GM18508 (cell line): ENCODE results near the gene CHRNB2.

Source experiments
- ATAC-seq: cut with Tn5 transposase; IDR thresholded peaks from one replicate; pipeline ENCODE4 v1.9.1; 2021; ENCODE audit warnings: moderate number of reproducible peaks; ENCODE audit not compliant: insufficient read depth, unreplicated experiment

CHRNB2 gene

DNA sequence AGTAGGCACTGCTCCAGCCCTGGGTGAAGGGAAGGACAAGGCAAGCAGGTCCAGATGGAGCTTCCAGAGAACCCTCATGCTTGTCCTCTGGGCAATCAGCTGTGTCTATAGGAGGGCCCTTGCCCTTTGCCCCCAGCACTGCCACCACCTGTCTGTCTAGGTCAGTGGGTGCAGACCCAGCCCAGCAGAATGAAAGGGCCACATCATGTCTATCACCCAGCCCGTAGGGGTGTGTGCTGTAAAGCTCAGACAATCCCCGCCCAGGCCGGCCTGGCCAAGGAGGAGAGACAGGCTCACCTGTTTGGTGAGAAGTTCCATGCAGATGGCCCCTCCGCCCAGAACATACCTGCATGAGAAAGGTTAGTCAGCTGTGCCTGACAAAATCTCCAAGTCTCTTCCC is 16.1 kb upstream of the CHRNB2 start:
- no peak for ATAC-seq

DNA sequence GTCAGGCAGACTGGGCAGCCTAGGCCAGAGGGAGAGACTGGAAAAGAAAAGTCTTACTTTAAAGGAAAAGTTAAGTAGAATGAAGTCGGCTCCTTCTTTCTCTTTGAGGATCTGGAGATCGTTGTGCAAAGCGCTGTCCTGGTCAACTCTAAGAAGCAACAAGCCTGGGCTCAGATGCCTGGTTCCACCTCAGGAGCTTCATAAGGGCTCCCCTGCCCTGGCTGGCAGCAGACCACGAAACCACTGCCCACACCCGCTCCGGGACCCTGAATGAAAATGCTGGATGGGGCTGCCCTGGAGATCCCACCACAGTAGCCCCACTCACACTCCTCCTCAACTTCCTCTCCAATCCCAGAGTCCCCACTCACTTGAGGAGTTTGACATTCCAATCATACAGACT is 15.5 kb upstream of the CHRNB2 start:
- ATAC-seq, result no peak

DNA sequence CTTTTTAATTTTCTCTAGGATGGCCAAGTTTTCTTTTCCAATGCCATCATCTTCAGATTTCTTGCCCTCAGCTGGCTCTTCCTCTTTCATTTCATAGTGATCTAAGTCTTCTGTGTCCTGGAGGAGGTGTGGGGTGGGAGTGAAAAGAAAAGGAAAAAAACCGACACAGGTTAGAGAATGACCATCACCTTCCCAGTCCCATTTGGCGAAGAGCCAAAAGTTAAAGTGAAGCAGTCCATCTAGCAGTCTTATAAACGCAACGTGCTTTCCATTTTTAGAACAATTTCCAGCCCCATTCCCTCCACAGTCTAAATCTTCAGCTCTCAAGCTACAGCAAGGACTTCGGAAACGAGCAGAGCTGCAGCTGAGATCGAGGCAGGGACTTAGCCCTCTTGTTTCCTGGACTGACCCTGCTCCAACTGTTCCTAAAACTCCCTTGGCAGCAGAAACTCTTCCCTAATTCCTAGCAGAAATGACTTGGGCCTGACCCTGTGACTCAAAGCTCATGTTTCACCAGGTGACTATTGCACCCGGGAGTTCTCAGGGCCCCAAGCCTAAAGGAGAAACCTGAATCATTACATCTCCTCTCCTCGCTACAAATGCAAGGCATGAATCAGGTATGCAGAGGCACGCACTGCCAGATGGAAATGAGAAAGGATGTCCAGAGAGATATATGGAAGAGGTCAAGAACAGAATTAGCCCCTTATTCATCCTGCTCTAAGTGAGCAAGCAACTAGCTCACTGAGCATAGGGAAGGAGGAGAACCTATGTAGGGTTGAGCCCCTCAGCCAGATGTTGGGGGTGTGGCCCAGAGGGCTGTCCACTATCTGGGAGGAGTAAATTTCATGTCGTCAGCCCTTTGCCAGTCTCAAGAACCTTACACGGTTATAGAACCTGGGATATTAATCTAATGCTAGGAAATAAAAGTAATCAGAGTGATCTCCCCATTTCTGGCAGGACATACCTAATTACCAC is 14.2 kb upstream of the CHRNB2 start:
- no peak for ATAC-seq

DNA sequence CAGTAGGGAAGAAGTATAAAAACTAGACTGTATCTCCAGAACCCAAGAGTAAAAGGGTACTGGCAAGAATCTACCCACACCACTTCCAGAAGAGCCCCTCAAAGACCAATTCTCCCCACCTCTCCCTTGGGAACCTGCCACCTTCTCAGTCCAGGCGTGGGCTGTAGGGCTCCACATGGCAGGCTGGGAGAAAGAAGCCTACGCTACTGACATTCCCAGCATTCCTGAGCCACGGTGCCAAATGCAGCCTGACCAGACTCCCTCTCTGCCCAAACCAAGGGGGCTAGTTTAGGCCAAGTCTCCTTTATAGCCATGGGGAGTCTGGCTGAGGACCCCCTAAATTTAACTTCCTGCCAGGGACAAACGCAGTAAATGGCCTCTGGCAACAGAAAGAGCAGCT is 11.2 kb upstream of the CHRNB2 start:
- ATAC-seq, result no peak

DNA sequence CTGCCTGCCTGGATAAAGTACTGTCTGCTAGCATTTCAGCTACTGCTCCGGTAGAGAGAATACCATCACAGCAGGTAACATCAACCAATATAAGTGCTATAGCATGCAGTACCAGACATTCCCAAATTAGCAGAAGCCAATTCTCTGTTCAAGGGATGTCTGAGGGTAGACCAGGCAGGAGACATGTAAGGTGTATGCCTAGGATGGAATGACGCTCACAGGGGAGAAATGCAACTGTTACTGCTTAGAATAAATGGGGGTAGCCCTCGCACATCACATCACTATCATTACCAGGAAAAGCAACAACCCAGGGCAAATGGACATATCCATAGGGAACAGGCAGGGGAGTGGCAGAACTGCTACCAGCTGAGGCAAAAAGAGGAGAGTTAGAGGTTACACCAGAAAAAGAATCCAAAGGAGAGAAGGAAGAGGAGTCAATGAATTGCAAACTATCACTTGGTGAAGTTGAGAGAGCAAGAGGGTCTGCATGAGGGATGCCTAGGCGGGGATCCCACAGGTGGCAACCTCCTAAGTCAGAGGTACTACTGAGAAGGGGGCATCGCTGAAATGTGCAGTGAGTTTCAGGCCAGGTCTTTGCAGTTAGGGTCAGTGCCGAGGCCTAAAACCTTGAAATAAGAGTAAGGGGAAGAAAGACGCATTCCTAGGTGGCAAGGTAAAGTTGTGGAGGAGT is 10.2 kb upstream of the CHRNB2 start:
- ATAC-seq, result no peak

DNA sequence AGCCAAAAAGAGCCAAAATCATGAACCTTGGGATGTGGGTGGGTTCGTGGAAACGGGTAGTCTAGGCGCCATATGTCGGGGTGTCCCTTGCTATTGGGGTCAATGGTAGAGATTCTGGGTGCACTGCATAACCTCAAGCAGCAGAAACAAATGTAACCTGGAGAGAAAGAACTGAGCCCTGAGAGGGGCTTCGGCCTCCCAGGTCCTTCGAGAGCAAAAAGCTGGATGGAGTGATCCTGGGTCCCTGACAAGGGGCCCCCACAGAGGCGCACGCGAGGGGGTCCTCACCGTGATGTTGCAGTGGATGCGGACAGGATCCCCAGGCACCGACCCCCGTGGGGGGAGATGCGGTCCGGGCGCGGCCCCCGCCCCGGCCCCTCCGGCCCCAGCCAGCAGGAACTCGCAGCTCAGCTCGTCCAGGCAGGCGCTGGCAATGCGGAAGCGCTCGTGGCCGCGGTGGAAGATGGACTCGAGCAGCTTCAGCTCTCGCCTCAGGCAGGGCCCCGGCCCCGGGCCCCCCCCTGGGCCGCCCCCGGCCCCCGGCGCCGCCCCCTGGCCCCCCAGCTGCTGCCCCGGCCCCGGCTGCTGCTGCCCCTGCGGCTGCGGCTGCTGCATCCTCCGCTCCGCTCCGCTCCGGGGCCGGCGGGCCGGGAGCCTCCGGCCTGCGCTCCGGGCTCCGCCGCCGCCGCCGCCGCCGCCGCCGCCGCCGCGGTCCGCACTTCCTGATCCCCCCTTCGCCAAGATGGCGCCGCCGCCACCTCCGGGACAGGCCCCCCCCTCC is 9.4 kb upstream of the CHRNB2 start, which contains the start of gene UBE2Q1:
TSS of gene UBE2Q1 (minus strand) at position 724 of the 781 bp plus-strand sequence. CDS start at position 615, 109 bp downstream.
- no peak for ATAC-seq

DNA sequence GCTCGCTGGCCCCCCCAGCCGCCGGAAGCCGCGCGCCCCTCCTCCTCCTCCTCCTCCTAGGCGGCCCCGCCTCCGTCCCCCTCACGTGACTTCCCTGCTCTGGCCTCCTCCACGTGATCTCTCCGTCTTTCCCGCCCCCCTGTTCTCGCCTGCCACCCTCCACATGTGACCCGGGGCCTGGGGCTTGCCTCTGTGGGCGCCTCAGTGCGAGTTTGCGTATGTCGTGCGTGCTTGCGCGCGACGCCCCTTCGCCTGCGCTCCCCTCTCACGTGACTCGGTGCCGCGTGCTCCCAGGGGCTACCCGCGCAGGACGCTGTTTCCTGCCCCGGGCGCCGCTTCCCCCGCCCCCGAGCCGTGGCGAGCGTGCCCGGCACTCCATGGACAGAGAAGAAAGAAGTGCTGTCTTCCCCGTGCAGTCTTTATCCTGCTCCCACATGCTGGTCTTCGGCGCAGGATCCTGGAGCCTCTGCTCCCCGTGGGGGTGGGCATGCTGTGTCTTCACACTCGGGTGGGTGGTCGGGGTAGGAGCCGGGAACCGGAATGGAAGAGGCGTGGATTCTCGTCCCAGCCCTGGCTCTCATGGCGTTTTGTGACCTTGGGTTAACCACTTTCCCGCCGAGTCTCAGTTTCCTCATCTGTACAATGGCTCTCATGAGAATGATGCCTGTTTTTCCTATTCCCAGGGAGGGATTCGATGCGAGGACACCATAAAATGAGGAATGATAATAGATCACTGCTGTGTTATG is 8.7 kb upstream of the CHRNB2 start:
- ATAC-seq, result peak; percentile 60

DNA sequence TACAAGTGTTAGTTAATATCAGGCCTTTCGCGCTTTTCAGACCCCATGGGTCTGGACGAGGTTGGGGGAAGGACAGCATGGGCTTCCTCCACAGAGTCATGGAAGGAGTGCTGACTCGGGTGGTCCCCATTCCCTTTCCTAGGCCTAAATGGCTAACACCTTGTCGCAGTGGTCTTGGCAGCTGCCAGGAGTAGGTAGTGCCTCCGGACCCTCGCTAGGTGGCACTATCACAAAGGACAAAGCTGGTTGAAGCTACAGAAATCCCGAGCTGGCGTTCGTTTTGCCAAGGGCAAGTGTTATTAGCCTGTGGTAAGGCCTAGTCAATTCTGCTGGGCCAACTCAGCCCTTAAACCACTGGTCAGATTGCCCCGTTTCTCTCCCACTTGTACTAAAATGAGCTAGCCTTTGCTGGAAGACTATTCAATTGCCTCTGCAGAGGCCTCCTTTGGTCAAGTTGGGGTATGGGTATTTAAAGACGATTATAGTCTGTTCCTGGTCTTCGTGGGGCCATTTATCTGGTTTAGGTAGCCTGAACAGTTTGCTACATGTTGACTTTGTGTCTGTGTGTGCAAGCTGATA is 8.0 kb upstream of the CHRNB2 start:
- ATAC-seq, result no peak

DNA sequence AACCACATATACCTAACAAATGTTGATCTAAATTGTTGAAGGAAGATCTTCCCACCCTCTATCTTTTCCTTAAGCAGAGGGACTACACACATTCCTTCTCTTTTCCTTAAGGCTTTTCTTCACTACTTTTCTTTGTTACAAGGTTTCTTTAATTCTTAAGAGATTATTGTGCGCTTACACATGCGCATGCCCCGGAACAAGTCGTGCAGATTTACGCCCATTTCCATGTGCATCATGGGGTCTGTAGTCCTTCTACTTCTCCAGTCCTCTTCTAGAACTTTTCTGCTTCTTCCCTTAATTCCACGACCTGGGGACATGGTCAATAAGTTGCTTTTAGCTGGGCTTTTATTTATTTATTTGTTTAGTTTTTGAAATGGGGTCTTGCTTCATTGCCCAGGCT is 1.7 kb upstream of the CHRNB2 start:
- ATAC-seq, result no peak

DNA sequence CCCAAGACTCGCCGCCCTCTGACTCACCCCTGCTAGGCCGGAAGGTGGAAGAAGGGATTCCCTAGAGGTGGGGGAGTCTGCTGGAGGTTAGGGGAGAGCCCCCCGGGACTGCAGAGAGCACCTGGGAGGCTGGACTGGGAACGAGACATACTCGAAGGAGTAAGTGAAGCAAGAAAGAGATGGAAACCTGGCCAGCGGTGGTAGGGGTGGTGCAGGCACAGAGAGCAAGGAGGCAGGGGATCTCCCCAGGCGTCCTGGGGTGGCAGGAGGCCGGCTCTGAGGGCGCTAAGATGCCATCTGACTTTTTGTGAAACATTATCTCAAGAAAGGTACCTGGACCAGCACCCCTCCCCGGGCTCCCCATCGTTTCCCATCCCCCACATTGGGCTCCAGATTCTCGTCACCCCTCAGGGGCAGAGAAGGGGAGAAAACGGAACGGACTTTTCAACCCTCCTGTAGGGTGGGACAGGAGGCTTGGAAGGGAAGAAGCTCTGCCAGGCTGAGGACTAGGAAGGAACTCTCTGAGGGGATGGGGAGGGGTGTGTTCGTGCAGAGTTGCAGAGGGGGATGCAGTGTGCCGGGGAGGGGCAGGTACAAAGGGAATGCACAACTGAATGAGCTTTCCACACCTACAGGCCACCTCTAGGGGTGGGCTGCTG is 708 bp downstream of the CHRNB2 start:
- ATAC-seq, result no peak

DNA sequence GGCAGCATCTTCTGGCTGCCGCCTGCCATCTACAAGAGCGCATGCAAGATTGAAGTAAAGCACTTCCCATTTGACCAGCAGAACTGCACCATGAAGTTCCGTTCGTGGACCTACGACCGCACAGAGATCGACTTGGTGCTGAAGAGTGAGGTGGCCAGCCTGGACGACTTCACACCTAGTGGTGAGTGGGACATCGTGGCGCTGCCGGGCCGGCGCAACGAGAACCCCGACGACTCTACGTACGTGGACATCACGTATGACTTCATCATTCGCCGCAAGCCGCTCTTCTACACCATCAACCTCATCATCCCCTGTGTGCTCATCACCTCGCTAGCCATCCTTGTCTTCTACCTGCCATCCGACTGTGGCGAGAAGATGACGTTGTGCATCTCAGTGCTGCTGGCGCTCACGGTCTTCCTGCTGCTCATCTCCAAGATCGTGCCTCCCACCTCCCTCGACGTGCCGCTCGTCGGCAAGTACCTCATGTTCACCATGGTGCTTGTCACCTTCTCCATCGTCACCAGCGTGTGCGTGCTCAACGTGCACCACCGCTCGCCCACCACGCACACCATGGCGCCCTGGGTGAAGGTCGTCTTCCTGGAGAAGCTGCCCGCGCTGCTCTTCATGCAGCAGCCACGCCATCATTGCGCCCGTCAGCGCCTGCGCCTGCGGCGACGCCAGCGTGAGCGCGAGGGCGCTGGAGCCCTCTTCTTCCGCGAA is 3.8 kb downstream of the CHRNB2 start:
- no peak for ATAC-seq

DNA sequence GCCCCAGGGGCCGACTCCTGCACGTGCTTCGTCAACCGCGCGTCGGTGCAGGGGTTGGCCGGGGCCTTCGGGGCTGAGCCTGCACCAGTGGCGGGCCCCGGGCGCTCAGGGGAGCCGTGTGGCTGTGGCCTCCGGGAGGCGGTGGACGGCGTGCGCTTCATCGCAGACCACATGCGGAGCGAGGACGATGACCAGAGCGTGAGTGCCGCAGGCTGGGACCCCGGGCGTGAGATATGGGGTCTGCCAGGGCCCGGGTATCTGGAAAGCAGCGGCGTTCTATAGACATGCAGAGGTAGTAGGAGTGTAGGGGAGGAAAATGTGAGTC is 4.3 kb downstream of the CHRNB2 start:
- ATAC-seq, result no peak

DNA sequence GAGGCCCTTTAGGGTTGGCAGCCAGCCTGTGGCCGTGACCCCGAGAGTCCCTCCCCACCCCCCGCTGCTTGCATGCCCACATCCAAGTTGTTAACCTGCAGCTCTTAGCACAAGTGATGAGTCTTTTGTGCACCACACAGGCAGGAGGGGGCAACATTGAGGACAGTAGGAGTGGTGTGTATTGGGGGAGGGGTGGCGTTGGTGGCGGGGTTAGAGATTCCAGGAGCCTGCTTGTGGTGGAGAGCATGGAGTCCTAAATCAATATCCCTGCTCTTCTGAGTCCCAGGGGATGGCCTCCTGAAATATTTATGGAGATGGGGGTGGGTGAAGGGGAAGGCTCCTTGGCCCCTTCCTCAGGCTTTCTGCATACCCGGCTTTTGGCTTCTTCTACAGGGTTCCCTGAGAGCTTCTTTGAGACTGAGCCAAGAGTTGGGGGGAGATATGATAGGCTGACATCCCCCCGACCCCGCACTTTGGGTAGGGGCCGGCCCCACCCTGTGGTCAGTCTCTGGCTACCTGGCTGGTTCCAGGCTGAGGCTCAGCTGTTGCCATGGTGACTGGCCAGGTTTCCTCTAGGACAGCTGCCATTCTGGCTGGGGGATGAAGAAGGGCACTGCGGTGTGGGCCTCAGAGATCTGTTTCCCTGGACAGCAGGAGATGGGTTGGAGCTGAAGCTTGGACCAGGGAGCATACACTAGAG is 5.0 kb downstream of the CHRNB2 start:
- no peak for ATAC-seq

DNA sequence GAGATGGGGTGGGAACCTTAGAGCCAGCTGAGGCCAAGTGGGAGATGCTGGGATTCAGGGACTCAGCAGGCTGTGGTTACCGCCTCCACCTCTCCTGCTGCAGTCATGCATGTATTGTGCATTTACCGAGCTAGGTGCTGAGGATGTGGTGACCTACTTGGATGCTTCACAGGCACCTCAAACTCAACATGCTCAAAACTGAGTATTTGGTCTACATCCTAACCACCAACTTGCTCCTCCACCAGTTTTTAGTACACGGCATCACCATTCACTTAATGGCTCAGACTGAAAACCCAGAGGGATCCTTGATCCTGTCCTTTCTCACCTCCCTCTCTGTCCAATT is 5.6 kb downstream of the CHRNB2 start:
- ATAC-seq, result no peak

DNA sequence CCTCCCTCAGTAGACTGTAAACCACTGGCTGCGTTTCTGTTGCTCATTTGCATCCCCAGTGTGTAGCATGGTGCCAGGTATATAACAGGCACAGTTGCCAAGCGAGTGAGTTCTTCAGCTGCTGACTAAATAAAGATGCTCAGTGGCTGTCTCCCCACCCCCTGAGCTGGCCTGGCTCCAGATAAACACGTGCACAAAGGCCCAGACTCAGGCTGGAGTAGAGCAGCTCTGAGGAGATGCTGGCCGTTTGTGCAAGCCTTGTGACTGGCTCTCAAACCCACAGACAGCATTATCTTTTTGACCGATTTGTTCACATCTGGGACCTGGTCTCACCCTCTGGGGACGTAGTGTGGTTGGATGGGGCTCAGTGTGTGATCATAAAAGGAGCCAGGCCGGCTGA is 7.1 kb downstream of the CHRNB2 start:
- no peak for ATAC-seq

DNA sequence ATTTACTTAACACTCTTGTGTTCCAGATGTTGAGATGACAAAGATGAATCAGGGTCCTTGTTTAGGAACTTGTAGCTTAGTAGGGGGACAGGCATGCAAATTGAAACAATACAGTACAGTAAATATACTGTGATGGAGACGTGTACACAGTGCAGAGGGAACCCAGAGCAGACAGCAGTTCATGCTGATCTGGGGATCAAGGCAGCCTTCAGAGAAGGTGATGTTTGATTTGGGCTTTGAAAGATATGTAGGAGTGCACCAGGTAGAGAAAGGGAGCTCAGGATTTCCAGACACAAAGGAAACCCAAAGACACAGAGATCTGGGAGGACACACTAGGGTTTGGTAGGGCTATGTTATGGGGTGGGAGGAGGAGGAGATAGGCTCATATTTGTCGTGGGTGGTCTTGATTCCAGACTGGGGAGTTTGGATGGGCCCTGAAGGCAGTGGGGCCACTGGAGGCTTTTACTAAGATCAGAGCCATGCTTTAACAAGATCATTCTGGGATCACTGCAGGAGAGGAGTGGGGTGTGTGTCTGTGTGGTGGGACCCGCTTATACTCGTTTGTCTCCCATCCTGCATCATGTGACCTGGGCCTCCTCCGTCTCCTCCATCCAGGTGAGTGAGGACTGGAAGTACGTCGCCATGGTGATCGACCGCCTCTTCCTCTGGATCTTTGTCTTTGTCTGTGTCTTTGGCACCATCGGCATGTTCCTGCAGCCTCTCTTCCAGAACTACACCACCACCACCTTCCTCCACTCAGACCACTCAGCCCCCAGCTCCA is 7.8 kb downstream of the CHRNB2 start:
- ATAC-seq, result no peak

DNA sequence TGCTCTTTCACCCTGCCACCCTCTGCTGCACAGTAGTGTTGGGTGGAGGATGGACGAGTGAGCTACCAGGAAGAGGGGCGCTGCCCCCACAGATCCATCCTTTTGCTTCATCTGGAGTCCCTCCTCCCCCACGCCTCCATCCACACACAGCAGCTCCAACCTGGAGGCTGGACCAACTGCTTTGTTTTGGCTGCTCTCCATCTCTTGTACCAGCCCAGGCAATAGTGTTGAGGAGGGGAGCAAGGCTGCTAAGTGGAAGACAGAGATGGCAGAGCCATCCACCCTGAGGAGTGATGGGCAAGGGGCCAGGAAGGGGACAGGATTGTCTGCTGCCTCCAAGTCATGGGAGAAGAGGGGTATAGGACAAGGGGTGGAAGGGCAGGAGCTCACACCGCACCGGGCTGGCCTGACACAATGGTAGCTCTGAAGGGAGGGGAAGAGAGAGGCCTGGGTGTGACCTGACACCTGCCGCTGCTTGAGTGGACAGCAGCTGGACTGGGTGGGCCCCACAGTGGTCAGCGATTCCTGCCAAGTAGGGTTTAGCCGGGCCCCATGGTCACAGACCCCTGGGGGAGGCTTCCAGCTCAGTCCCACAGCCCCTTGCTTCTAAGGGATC is 8.5 kb downstream of the CHRNB2 start:
- ATAC-seq, result no peak
